ENCODE data around the gene SLC9A7.

GRCh38 chrX:46571423-46572339 lies 187.2 kb downstream of the SLC9A7 start:
- TF ChIP-seq, protein P1, sequence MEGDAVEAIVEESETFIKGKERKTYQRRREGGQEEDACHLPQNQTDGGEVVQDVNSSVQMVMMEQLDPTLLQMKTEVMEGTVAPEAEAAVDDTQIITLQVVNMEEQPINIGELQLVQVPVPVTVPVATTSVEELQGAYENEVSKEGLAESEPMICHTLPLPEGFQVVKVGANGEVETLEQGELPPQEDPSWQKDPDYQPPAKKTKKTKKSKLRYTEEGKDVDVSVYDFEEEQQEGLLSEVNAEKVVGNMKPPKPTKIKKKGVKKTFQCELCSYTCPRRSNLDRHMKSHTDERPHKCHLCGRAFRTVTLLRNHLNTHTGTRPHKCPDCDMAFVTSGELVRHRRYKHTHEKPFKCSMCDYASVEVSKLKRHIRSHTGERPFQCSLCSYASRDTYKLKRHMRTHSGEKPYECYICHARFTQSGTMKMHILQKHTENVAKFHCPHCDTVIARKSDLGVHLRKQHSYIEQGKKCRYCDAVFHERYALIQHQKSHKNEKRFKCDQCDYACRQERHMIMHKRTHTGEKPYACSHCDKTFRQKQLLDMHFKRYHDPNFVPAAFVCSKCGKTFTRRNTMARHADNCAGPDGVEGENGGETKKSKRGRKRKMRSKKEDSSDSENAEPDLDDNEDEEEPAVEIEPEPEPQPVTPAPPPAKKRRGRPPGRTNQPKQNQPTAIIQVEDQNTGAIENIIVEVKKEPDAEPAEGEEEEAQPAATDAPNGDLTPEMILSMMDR (IDR thresholded peaks at IDR 0.05), result no peak
- no peak for TF ChIP-seq POLR2A (IDR thresholded peaks at IDR 0.05)
